ENCODE results near the gene CEL.
"Not testable (repeated sequence)": the region's sequence is repeated elsewhere in the genome, so short reads cannot be mapped to it uniquely, and the experiment has no call there.

- TF ChIP-seq PATZ1 (CRISPR knock-in tag; IDR thresholded peaks at IDR 0.05; ENCODE audit: borderline replicate concordance); SNAI2 (CRISPR knock-in tag; IDR thresholded peaks at IDR 0.05); ARNTL (CRISPR knock-in tag; IDR thresholded peaks at IDR 0.05; ENCODE audit: borderline replicate concordance, low read depth); PPARA (CRISPR knock-in tag; IDR thresholded peaks at IDR 0.05; ENCODE audit: borderline replicate concordance): not testable (repeated sequence)
These were observed 788 bp downstream of the CEL start for GRCh38 chr9:133062569-133062968.

Data from SK-N-SH treated with all-trans-retinoic acid at 6 μM for 48 hours (cell line).